Mucosa of descending colon (tissue), 3 donors: ENCODE results near the gene GABRG3. TPM values are rescaled to one million over a fixed set of nuclear protein-coding genes. Genes with fewer than 3 reads are reported as not detected.

Experiments used
- ATAC-seq: fragments of 200-7000 bp; cut with Tn5 transposase; one replicate; pipeline ENCODE4 v1.9.1; 2020; ENCODE audit warnings: mild to moderate bottlenecking, moderate library complexity
- DNase-seq, 3 donors: peaks; one replicate each; pipeline ENCODE4 v3.0.0-alpha.2; 2020
- H3K36me3 ChIP-seq: fragments of 200-600 bp; one replicate; pipeline ENCODE4 v1.8.0; 2021; ENCODE audit warnings: low read depth, mild to moderate bottlenecking
- H3K4me1 ChIP-seq: fragments of 200-600 bp; one replicate; pipeline ENCODE4 v1.8.0; 2021; ENCODE audit warnings: low read depth, mild to moderate bottlenecking
- H3K4me3 ChIP-seq: fragments of 200-600 bp; one replicate; pipeline ENCODE4 v1.8.0; 2021; ENCODE audit warnings: mild to moderate bottlenecking
- H3K9me3 ChIP-seq: fragments of 200-600 bp; one replicate; pipeline ENCODE4 v1.8.0; 2021; ENCODE audit warnings: mild to moderate bottlenecking
- CTCF ChIP-seq: fragments of 200-600 bp; IDR thresholded peaks from one replicate; pipeline ENCODE4 v1.8.0; 2022; ENCODE audit warnings: antibody characterized with exemption, mild to moderate bottlenecking
- intact Hi-C, 2 donors: fragments of 100-400 bp; cut with DNase I in 1 of 2; cut with micrococcal nuclease in 1 of 2; formaldehyde crosslinking; loops; one replicate each; pipeline versions ENCODE4 v1.11.0 to v1.11.1; 2022; cut with DNase I, micrococcal nuclease
- total RNA-seq, 3 donors: library from RNA; stranded (reverse); fragmentation: NEBNext Ultra II Directional in 2 of 3; extraction: Animal tissue kit (Norgen Biotek cat#: 25700) in 2 of 3; gene quantifications; one replicate each; pipeline versions ENCODE4 v1.2.1 to v1.2.4, GENCODE V29; 2021 to 2023
- donor health status: DM: no; HTN: no; CAD: no; lungs with moderate emphysema.
- donor health status: DM: no; HTN: no; CAD: no.
- donor health status: DM: no; HTN: yes; CAD: no.

GABRG3 gene
- total RNA-seq, 3 donors from 2014 or later = 0.03 TPM; not detected in 2

- no peaks in the 10 kb centered on the region for H3K36me3 ChIP-seq
- no peak for ATAC-seq
- DNase-seq = no peak
- no peak overlapping the region for H3K4me3 ChIP-seq
- no peak for TF ChIP-seq CTCF
- H3K9me3 ChIP-seq = peaks cover 63% of the 10 kb centered on the region
- intact Hi-C loops = no loop called here
- no peaks in the 10 kb centered on the region for H3K4me1 ChIP-seq
Measured at GRCh38 chr15:27084844-27085243, 113.9 kb downstream of the GABRG3 start.

GRCh38 chr15:27086149-27086548 is 115.2 kb downstream of the GABRG3 start:
- no peak for TF ChIP-seq CTCF
- H3K4me3 ChIP-seq = no peak overlapping the region
- peaks cover 54% of the 10 kb centered on the region for H3K9me3 ChIP-seq
- H3K36me3 ChIP-seq = no peaks in the 10 kb centered on the region
- DNase-seq (no peak), ATAC-seq (no peak)
- no peaks in the 10 kb centered on the region for H3K4me1 ChIP-seq
- intact Hi-C loops = no loop called here

- no peak for ATAC-seq
- DNase-seq = no peak
- Histone ChIP-seq H3K36me3 (no peaks in the 10 kb centered on the region), H3K4me3 (no peak overlapping the region), H3K9me3 (peaks cover 55% of the 10 kb centered on the region), H3K4me1 (no peaks in the 10 kb centered on the region)
- TF ChIP-seq CTCF = no peak
- intact Hi-C loops = no loop called here
Measured at GRCh38 chr15:27086805-27087204, 115.8 kb downstream of the GABRG3 start.

GRCh38 chr15:27087651-27088583 is 116.9 kb downstream of the GABRG3 start:
- Histone ChIP-seq H3K36me3 (no peaks in the 10 kb centered on the region), H3K9me3 (peaks cover 53% of the 10 kb centered on the region), H3K4me3 (no peak overlapping the region), H3K4me1 (no peaks in the 10 kb centered on the region)
- TF ChIP-seq CTCF = no peak
- DNase-seq = no peak
- no peak for ATAC-seq
- intact Hi-C loops = no loop called here

- TF ChIP-seq CTCF = no peak
- Histone ChIP-seq H3K4me3 (no peak overlapping the region), H3K9me3 (peaks cover 51% of the 10 kb centered on the region), H3K36me3 (no peaks in the 10 kb centered on the region), H3K4me1 (no peaks in the 10 kb centered on the region)
- DNase-seq (no peak), ATAC-seq (no peak)
- intact Hi-C loops = no loop called here
Measured at GRCh38 chr15:27088584-27089232, 117.7 kb downstream of the GABRG3 start.
